Measurements from ENCODE around the gene TOR3A.

The TOR3A gene

GRCh38 chr1:179095924-179096323 lies 14.1 kb downstream of the TOR3A start:
- no peak for DNase-seq (ENCODE audit: extremely low spot score)
- TF ChIP-seq TARDBP (IDR thresholded peaks at IDR 0.05) = no peak
- no peak for TF ChIP-seq ARNT (IDR thresholded peaks at IDR 0.05)
- TF ChIP-seq FOXK2 (IDR thresholded peaks at IDR 0.05) = no peak
- TF ChIP-seq FOXA1 (IDR thresholded peaks at IDR 0.05) = no peak
- ChIA-PET CTCF (no interaction called here), POLR2A (no interaction called here)

DNA sequence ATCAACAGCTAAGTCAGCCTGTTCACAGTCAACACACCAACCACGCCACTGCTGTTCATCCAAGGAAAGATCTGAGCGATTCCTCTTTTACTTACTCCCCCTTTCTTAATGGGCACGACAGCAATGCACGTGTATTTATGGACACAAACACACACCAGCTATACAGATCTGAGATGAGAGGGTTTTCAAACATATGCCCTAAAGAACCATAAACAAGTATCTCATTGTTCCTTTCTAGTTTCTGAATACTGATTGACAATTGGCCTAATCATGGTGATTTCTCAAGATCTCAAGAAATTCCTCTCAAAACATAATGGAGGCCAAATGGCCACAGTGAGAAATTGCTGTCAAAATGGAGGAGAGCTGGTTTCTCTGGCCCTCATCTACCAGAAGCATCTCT lies 18.0 kb downstream of the TOR3A start:
- CTCF ChIA-PET = interaction anchor here (0.7 kb wide), 1 partner anchor 177 kb away, joined by 3 read pairs; no protein-coding TSS in a partner anchor
- POLR2A ChIA-PET = interaction anchor here (1.1 kb wide), 1 partner anchor 10 kb away, joined by 3 read pairs; no protein-coding TSS in a partner anchor
- no peak for DNase-seq (ENCODE audit: extremely low spot score)
- no peak for TF ChIP-seq ELF4 (IDR thresholded peaks at IDR 0.05)
- TF ChIP-seq TARDBP (IDR thresholded peaks at IDR 0.05) = no peak
- no peak for TF ChIP-seq FOXA1 (IDR thresholded peaks at IDR 0.05)
- TF ChIP-seq PKNOX1 (IDR thresholded peaks at IDR 0.05) = no peak
- no peak for TF ChIP-seq BHLHE40 (IDR thresholded peaks at IDR 0.05; ENCODE audit: borderline replicate concordance)
- no peak for TF ChIP-seq FOXK2 (IDR thresholded peaks at IDR 0.05)

DNA sequence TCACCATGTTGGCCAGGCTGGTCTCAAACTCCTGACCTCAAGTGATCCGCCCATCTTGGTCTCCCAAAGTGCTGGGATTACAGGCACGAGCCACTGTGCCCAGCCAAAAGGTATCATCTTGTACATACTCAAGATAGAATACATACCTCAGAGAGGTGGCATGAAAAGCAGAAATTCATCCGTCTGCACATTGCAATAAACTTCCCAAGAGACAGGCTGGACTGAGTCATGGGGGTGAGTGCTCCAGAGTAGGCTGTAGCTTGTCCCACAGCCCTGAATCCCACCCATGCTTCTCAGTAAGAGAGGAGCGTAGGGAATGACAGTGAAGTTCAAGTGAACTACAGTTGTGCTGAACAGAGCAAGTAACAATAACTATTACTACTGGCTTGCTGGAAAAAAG lies 19.7 kb downstream of the TOR3A start:
- no peak for DNase-seq (ENCODE audit: extremely low spot score)
- ChIA-PET POLR2A (no interaction called here), CTCF (no interaction called here)
- TF ChIP-seq BHLHE40 (IDR thresholded peaks at IDR 0.05; ENCODE audit: borderline replicate concordance) (no peak), SUZ12 (IDR thresholded peaks at IDR 0.05) (no peak), PKNOX1 (IDR thresholded peaks at IDR 0.05) (no peak), ELF4 (IDR thresholded peaks at IDR 0.05) (no peak), ARNT (IDR thresholded peaks at IDR 0.05) (no peak), FOXK2 (IDR thresholded peaks at IDR 0.05) (no peak), L3MBTL2 (conservative IDR thresholded peaks at IDR 0.05) (no peak), HDGF (IDR thresholded peaks at IDR 0.05; ENCODE audit: borderline replicate concordance) (no peak), TARDBP (IDR thresholded peaks at IDR 0.05) (no peak), SP1 (IDR thresholded peaks at IDR 0.05) (no peak), FOXA1 (IDR thresholded peaks at IDR 0.05) (no peak), FOXM1 (IDR thresholded peaks at IDR 0.05; ENCODE audit: borderline replicate concordance) (no peak), NFRKB (IDR thresholded peaks at IDR 0.05) (no peak), CTBP1 (IDR thresholded peaks at IDR 0.05; ENCODE audit: borderline replicate concordance) (no peak), LEF1 (IDR thresholded peaks at IDR 0.05; ENCODE audit: borderline replicate concordance) (no peak), ZNF384 (IDR thresholded peaks at IDR 0.05) (no peak)

DNA sequence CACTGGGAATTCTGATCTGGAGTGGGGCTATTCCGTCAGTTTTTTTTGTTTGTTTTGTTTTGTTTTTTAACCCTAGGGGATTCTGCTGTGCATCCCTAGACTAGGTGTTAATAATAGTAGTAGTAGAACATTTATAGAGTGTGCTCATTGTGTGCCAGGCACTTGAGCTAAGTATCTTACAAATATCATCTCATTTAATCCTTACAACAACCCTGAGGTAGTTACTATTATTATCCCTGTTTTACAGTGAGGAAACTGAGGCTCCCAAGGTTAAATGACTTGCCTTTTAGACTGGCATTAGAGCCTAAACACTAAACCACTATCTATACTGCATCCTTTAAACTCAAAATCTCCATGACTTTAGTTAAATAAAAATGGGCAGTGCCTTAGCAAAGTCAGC lies 22.1 kb downstream of the TOR3A start:
- TF ChIP-seq BHLHE40 (IDR thresholded peaks at IDR 0.05; ENCODE audit: borderline replicate concordance) = no peak
- no peak for TF ChIP-seq FOXA1 (IDR thresholded peaks at IDR 0.05)
- no peak for TF ChIP-seq SP1 (IDR thresholded peaks at IDR 0.05)
- TF ChIP-seq TARDBP (IDR thresholded peaks at IDR 0.05) = no peak
- TF ChIP-seq ZNF384 (IDR thresholded peaks at IDR 0.05) = no peak
- TF ChIP-seq FOXK2 (IDR thresholded peaks at IDR 0.05) = no peak
- no peak for TF ChIP-seq LEF1 (IDR thresholded peaks at IDR 0.05; ENCODE audit: borderline replicate concordance)
- TF ChIP-seq CTBP1 (IDR thresholded peaks at IDR 0.05; ENCODE audit: borderline replicate concordance) = no peak
- TF ChIP-seq SUZ12 (IDR thresholded peaks at IDR 0.05) = no peak
- no peak for TF ChIP-seq PKNOX1 (IDR thresholded peaks at IDR 0.05)
- no peak for TF ChIP-seq L3MBTL2 (conservative IDR thresholded peaks at IDR 0.05)
- TF ChIP-seq NFRKB (IDR thresholded peaks at IDR 0.05) = no peak

DNA sequence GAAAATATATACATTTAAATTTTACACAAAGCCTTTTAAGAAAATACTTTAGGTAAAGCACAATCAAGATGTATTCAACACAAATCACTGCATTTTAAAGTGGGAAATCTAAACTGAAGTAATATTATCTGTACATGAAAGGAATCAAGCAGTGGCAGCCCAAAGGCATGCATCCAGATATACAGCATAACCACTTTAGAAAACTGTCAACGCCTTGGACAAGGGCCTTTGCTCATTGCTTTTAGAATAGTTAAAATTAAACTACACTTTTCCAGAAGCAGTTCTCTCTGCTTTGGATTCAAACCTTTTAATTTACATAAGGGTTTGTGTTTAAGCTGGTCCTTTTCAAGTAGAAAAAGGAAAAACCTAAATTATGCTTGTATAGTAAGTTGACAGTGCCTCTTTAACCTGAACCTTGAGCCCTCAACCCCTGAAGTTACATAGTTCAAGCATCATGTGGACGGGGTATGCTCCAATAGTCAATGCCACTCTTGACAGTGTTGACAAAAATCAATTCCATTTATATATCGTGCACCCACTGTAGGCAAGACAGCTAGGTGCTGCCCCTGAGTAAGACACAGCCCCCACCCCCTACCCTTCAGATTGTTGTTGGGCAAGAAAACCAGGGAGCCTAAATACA lies 22.9 kb downstream of the TOR3A start:
- POLR2A ChIA-PET = no interaction called here
- DNase-seq (ENCODE audit: extremely low spot score) = no peak

More for the DNA sequence above, 22.1 kb downstream of the TOR3A start:
- ChIA-PET POLR2A (no interaction called here), CTCF (no interaction called here)
- DNase-seq (ENCODE audit: extremely low spot score) = no peak

More for the DNA sequence above, 22.9 kb downstream of the TOR3A start:
- TF ChIP-seq HDGF (IDR thresholded peaks at IDR 0.05; ENCODE audit: borderline replicate concordance) (no peak), BHLHE40 (IDR thresholded peaks at IDR 0.05; ENCODE audit: borderline replicate concordance) (no peak), SP1 (IDR thresholded peaks at IDR 0.05) (no peak), FOXK2 (IDR thresholded peaks at IDR 0.05) (no peak), PKNOX1 (IDR thresholded peaks at IDR 0.05) (no peak), ARNT (IDR thresholded peaks at IDR 0.05) (no peak)
- CTCF ChIA-PET = interaction anchor here (1.1 kb wide), 1 partner anchor 16 kb away, joined by 3 read pairs; no protein-coding TSS in a partner anchor
